ENCODE results near the gene INTU. TPM values are rescaled to one million over a fixed set of nuclear protein-coding genes. Genes with fewer than 3 reads are reported as not detected.
"Not testable (repeated sequence)": the region's sequence is repeated elsewhere in the genome, so short reads cannot be mapped to it uniquely, and the experiment has no call there.

Gene INTU
- polyA plus RNA-seq (ENCODE audit: insufficient read length): 31.6 TPM
- long read RNA-seq, donor 1, partial matches to known transcripts: 0 of 1 reads
- long read RNA-seq, donor 1, other reads (novel, unspliced or antisense): 0 of 1 reads
- long read RNA-seq, donor 2: 0 reads
- long read RNA-seq, donor 3, full-length matches to known transcripts: 1 of 1 reads
- long read RNA-seq, donor 3, partial matches to known transcripts: 0 of 1 reads
- long read RNA-seq, donor 3, other reads (novel, unspliced or antisense): 0 of 1 reads
- long read RNA-seq, donor 4: 0 reads
- long read RNA-seq, donor 5, full-length matches to known transcripts: 1 of 1 reads
- long read RNA-seq, donor 5, partial matches to known transcripts: 0 of 1 reads
- long read RNA-seq, donor 5, other reads (novel, unspliced or antisense): 0 of 1 reads
- long read RNA-seq, donor 6: 0 reads
- long read RNA-seq, donor 7: 0 reads
- long read RNA-seq, donor 8: 0 reads

DNA sequence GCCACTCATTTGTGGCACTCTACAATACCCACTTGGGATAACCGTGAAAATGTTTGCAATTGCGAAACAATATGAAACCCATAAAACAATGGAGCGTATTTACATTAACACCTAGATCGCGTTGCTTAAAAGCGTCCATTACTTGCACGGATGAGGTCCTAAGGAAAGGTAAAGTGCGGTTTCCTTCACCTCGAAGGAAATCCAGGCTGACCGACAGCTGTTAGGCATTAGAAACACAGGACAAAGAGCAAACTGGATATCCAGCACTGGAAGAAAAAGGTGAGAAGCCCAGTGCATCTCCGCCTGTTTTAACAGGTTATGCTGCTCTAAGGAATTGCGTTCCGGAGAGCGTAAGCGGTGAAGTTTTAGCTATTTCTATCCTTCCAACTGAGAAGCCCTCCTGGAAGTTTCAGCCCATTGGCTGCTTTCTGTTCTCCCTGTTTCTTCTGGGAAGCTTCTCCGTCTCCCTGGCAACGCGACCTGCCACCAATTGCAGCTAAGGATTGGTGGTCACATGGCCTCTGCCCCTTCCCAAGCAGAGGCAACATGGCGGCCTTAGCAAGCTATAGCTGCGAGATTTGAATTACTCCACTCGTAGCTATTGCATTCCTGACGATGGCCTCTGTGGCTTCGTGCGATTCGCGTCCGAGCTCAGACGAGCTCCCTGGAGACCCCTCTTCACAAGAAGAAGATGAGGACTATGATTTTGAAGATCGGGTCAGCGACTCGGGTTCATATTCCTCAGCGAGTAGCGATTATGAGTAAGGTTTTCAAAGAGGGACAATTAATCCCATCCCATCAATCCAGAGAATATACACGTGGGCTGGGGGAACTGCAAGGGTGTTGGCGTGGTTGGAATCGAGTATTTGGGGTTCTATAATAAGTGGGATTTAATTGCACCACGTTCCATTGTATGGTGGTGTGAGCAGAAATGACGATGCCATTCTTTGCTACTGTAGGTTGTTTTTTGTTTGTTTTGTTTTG lies at the start of gene INTU:
INTU (plus strand) TSS at position 538 of the 984 bp plus-strand sequence; CDS start at position 616, 78 bp downstream.
- peak; percentile 96 for DNase-seq

DNA sequence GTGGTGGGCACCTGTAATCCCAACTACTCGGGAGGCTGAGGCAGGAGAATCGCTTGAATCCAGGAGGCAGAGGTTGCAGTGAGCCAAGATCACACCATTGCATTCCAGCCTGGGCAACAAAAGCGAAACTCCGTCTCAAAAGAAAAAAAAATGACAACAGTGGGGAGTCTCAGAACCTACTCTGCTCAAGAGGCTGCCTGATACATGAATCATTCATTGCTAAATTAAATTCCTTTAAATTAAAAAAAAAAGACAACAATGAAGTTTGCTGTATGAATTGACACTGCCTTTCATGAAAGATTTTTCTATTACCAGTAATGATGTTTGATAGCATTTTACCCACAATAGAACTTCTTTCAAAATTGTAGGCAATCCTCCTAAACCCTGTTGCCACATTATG lies 46.3 kb upstream of the INTU start:
- DNase-seq: not testable (repeated sequence)

DNA sequence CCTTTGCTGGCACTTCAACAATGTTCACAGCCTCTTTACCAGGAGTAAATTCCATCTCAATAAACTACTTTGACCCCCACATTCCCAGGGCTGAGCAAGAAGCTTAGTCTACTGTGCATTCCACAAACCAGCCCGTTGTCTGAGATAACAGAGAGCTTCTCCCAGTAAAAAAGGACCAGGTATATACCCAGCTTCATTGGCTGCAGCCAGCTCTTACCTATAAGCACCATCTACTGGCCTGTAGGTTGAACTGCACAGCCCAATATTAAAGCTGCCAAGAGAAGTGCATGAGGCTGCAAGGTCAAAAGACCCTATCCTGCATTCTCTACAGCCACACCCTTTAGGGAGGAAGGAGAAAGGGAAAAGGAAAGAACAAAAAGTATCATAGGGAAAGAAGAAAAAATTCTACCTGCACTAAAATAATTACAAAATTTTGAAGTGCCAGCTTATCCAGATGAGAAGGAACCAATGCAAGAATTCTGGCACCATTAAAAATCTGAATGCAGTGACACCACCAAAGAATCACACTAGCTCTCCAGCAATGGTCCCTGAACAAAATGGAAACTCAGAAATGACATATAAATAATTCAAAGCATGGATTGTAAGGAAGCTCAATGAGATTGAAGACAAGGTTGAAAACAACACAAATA lies 45.7 kb upstream of the INTU start:
- no peak for DNase-seq

DNA sequence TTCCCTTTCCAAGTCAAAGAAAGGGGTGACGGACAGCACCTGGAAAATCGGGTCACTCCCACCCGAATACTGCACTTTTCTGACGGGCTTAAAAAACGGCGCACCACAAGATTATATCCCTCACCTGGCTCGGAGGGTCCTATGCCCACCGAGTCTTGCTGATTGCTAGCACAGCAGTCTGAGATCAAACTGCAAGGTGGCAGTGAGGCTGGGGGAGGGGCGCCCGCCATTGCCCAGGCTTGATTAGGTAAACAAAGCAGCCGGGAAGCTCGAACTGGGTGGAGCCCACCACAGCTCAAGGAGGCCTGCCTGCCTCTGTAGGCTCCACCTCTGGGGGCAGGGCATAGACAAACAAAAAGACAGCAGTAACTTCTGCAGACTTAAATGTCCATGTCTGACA lies 43.6 kb upstream of the INTU start:
- not testable (repeated sequence) for DNase-seq

DNA sequence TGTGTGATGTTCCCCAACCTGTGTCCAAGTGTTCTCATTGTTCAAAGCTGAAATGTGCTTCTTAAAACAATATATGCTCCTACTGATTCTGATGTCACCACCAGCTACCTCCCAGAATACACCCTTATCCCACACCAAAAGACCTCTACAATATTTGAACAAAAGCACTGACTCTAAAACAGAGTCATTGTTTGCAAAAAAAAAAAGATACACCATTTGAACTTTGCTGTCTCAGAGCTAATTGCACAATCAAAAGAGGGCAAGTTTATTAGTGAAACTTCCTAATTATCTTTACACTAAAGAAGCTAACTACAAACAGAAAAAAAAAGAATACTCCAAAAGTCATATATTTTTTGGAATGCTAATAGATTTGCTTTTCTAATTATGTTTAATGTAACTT lies 34.1 kb upstream of the INTU start:
- DNase-seq: no peak

DNA sequence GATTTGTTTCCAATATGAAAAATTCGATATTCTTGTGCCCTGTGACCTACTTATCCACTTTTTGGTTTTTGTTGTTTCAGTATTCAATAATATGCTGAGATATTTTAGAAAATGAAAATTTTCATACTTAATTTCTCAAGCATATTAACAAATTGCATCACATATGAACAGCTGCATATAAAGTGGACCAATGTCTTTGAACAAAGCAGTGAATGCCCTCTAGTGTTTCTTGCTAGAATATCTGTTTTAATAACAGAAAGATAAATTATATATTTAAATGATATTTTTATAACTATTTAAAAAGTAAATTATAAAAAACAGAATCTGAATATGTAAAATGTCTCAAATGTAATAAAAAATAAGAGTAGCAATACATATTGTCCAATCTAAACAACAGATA lies 31.7 kb upstream of the INTU start:
- DNase-seq: no peak

DNA sequence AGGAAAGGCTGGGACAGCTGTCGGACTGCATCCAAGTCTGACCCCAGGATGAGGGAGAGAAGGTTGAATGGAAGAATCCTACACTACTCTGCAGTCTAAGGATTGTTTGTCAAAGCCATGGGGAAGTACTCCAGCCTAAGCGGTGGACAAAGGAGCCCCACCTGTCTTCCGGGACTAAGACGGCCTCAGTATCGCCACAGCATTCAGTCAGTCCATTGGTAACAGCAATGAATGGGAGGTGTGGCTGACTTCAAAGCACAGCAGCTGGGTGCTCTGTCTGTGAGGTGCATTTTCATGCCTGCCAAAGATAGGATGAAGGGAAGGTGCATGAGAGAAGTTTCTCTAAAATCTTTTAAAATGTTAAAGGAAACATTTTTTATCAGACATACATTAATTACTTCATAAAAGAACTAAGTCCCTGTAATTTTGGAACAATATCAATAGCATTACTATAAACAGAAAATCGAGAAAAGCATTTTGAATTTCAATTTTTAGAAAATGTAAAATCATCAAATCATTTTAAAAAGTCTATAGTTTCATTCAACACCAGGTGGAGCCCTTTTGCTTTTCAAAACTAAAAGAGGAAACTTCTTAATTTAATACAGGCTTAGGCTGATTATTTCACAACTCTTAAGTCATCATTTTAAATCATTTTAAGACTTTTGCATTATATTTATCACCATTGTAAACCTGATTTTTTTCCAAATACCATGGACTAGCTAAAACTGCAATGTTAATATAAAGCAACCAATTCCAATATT lies 27.6 kb upstream of the INTU start:
- DNase-seq: no peak

DNA sequence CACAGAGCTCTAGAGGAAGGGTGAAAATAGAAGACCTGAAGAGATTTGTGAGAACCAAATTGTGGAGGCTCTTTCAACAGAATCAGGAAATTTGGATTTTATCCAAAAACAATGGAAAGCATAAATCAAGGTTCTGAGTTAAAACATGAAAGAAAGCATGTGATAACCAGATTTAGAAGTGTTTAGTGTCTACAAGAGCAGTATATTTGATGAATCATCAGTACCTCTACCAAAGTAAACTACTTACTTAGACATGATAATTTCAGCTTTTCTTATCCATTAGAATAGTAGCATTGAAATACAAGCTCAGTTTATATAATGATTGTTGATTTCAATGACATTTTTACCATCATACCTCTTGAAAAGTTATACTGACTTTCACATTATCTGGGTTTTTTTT lies 25.9 kb upstream of the INTU start:
- no peak for DNase-seq

DNA sequence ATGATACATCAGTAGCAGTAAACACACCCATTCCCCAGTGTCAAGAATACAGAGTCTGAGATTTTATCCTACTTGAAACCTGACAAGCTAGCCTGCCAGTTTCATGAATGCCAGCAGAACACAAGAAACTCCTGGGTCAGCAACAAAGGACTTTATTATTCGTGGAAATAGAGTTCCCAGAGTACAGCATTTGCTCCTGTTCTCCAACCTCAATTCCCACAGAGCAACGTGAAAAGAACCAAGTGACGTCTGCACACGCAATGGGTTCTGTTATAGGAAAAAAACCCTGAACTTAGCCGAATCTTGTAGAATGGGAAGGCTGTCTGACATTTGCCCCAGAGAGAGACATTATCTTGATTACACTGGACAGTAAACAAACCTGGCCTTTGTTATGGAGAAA lies 23.3 kb upstream of the INTU start:
- DNase-seq: no peak

DNA sequence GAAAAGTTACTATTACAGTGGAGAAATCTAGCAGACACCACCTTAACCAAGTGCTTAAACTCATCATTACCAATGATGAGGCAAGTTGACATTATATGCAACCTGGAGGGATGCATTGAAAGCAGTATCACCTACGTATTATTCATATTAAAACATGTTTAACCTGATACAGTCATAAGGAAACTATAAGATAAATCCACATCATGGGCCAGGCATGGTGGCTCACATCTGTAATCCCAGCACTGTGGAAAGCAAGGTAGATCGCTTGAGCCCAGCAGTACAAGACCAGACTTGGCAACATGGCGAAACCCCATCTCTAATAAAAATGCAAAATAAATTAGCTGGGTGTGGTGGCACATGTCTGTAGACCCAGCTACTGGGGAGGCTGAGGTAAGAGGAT lies 22.3 kb upstream of the INTU start:
- DNase-seq: no peak

DNA sequence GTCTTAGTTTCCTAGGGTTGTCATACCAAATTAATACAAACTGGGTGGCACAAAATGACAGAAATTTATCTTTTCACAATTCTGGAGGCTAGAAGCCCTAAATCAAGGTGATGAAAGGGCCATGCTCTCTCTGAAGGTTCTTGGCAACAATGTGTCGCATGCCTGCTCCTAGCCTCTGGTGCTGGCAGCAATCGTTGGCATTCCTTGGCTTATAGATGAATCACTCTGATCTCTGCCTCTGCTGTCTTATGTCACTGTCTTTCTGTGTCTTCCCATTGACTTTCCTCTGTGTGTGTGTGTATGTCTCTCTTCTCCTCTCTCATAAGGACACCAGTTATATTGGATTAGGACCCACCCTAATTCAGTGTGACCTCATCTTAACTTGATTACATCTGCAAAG lies 15.9 kb upstream of the INTU start:
- no peak for DNase-seq

DNA sequence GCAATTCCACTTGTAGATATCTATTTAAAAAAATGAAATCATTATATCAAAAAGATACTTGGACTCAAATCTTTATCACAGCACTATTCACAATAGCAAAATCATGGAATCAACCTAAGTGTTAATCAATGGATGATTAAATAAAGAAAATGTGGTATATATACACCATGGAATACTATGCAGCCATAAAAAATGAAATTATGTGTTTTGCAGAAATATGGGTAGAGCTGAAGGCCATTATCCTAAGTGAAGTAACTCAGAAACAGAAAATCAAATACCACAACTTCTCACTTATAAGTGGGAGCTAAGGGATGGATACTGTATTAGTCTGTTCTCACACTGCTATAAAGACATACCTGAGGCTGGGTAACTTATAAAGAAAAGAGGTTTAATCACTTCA lies 14.3 kb upstream of the INTU start:
- DNase-seq: no peak

DNA sequence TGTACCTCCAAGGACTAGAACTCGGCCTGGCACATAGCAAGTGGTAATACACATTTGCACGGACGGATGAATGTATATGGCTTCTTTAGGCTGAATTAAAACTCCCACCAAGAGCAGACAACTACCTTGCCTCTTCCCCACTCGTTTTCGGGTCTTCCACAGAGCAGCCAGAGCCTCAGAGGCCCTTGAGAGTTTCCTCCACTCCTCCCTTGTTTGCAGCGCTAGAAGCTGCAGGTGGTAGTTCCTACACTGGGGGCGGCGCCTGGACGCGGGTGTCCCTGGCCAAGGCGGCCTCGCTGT lies 10.2 kb upstream of the INTU start:
- DNase-seq: no peak

DNA sequence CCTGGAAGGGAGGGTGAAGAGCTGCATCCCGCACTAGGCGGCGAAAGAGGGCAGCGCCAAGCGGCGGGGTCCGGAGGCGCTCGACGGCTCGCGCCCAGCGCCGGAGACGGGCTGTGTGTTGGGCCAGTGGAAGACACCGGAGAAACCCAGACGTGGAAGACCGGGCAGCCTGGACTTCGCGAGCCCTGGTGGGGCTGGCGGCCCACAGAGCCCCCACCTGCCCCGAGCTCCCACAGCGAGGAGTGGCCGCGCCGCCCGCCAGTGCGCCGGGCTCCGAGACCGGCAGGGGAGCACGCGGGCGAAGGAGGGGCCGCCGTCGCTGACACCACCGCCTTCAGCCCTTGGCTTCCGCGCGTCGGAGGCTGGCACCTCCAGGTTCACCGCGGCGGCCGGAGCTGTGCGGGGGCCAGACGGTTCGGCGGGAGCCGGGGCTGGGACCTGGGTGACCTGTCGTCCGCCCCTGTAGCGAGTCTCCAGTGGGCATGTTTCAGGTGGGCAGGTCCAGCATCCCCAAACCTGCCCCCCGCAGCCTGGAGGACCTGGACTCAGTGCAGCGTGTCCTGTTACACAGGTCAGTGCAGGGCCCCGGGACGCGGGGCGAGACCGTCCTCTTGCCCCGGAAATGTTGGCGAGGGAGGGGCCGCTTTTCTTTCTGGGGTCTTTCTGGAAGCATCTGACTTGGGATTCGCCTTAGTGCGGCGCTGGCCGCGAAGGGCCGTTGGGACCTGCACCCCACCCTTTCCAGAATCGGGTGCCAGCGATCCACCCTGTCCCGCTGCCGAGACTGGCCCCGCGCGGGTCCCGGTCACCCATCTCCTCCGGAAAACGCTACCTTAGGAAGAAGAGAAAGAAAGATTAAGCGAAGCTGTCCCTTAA lies 9.6 kb upstream of the INTU start:
- DNase-seq: peak; percentile 41

DNA sequence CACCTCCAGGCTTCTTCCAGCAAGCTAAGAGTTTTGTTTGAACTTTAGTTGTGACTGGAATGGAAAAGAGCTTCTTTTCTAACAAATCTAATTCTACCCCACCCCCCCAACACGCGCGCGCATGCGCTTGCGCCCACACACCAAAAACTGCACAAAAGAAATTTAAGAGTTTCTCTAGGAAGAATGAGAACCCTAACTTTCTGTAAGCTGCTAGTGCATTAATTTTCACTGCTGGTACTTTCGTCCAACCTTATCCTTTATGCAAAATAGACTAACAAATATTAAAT lies 9.0 kb upstream of the INTU start:
- DNase-seq: peak; percentile 29

DNA sequence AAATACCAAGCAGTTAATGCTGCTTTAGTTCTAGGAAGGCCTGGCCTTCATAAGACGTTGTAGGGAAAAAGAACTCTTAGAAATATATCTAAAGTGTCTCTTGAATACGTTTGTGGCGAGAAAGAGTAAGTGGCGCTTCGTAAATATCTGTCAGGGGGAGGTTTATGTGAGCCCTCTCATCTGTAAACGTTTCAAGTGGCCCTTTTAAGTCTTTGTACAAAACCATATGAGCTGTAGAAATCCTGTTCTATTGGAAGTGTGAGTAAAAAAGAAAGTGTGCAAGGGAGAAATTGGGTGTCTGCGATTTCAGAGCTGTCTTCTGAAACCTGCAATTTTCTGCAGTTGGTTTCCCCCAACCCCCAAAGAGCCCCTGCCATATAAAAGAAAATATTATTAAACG lies 8.6 kb upstream of the INTU start:
- DNase-seq: no peak

DNA sequence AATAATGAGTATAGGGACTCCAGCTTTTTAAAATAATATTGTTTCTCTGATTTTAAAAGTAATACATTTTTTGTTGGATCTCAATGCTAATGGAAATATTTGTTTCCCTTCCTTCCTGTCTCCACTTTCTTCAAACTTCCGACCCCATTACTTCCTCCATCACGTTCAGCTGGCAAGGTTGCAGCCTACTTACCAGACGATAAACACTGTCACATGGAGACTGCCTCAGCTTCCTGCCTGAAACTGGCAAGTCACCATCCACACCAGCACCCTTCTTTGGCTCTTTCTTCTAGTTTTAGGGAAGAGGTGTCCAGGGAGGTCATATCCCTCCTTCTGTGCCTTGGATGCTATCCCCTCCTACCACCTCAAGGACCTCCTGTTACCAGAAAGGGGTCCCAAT lies 3.4 kb upstream of the INTU start:
- no peak for DNase-seq

DNA sequence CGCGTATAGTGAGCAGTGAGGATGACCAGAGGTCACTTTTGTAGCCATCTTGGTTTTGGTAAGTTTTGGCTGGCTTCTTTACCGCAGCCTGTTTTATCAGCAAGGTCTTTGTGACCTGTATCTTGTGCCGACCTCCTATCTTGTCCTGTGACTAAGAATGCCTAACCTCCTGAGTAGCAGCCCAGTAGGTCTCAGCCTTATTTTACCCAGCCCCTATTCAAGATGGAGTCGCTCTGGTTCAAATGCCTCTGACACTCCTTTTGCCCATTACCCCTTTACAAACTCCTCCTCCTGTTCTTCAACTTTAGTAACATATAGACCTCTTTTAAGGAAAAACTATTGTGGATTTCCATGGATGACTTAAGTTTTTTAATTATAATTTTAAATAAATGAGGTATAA lies 2.6 kb upstream of the INTU start:
- DNase-seq: no peak

DNA sequence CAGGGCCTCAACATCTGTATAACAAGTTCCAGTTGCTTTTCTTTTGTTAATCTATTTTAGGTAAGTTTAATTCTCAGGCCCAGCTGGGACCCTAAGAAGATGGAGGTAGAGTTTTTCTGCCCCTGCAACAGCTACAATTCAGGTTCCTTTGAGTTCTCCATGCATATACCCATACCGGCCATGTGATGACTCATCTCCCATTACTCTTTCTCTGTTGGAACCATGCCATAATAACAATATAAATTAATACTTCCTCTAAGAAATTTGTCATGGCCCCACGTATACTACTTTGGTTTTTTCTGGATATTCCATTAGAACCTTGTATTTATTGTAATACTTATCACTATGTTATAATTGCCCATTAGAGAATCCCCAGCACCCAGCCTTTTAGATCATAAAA lies 1.3 kb upstream of the INTU start:
- no peak for DNase-seq

DNA sequence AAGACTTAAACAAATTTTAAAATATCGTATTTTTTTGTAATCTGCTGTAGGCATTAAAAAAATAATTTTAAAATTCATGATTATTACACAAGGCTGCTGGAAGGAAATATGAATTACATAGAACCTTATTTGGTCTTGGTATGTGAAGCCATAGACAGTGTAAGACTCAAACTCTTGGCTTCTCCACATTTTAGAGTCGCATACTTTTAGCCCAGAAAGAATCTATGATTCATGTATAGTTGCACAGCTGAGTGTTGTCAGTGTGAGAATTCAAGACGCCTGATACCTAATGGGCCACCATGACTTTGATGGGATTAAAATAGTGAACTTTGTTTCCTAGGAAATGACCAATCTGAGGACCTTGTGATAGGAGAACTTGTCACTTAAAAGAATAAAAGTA lies 1.4 kb downstream of the INTU start:
- DNase-seq: no peak

DNA sequence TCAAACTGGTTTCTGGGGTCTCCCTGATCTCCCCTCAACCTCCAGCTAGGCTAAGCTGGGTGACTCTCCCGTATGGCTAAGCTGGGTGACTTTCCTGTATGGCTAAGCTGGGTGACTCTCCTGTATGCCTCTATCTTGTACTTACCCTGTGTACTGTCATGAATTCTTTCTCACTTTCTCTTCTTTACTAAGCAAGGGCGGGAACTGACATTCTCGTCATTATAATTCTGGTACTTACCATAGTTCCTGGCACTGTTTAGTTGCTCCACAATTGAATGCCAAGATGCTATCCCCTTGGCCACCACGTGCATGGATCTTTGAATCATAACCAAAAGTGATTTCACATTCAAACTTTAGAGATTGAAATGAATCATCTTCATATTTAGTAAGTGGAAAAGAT lies 8.8 kb downstream of the INTU start:
- no peak for DNase-seq
